HepG2 (cell line): Measurements from ENCODE around the gene OR5K4. TPM values are rescaled to one million over a fixed set of nuclear protein-coding genes. Genes with fewer than 3 reads are reported as not detected.

Source experiments
- ATAC-seq: fragments of 200-7000 bp; cut with Tn5 transposase; 3 replicates; pipeline ENCODE4 v1.9.1; 2020; ENCODE audit warnings: mild to moderate bottlenecking, moderate library complexity
- BruUV-seq: library from RNA; stranded (reverse); fragments of 400-500 nt; replicated peaks from 2 replicates; lab custom pipeline; 2021; lab: Mats Ljungman, UMichigan
- CTCF ChIA-PET: fragments of 300-600 bp; formaldehyde crosslinking; extraction: SDS; loops from one replicate; lab custom pipeline; 2021; ENCODE audit warnings: low total read pairs, inconsistent platforms, low intra/inter-chr PET ratio; lab: Yijun Ruan, JAX
- POLR2A ChIA-PET: fragments of 350-600 bp; sonication (Branson Sonifier 250); formaldehyde crosslinking; loops from one replicate; lab custom pipeline; 2020; ENCODE audit warnings: antibody characterized with exemption, inconsistent platforms; lab: Yijun Ruan, JAX
- DNase-seq: peaks from one replicate; pipeline ENCODE4 v3.0.0-alpha.2; 2015; ENCODE audit warnings: low spot score
- FAIRE-seq: peaks from 3 replicates; lab custom pipeline; 2011; peaks lifted over from hg19 to GRCh38; lab: Jason Lieb, UNC
- H2AFZ ChIP-seq: one replicate; pipeline ENCODE4 v1.6.1; 2011; ENCODE audit warnings: low read length, inconsistent platforms
- H3K27ac ChIP-seq: fragments of 300-600 bp; 3 replicates; pipeline ENCODE4 v1.8.0; 2011; ENCODE audit warnings: mixed run types, mild to moderate bottlenecking, mixed read lengths, low read length, inconsistent platforms; ENCODE audit not compliant: insufficient read depth; ENCODE audit errors: extremely low read length
- H3K27me3 ChIP-seq, 2 experiments: fragments of 200-600 bp in 1 of 2; 2 replicates in 1 of 2; 3 replicates in 1 of 2; pipeline versions ENCODE4 v1.6.0 to v1.8.0; 2011; ENCODE audit warnings: low read length in 2 of 2, mild to moderate bottlenecking in 2 of 2, moderate library complexity in 2 of 2, inconsistent platforms in 1 of 2; ENCODE audit not compliant: insufficient read depth in 2 of 2, control insufficient read depth in 1 of 2
- H3K36me3 ChIP-seq, 2 experiments: fragments of 200-600 bp in 1 of 2; replicated peaks in 1 of 2; 2 replicates in 1 of 2; 3 replicates in 1 of 2; pipeline versions ENCODE4 v1.5.1 to v1.8.0; 2011; ENCODE audit warnings: low read length in 2 of 2, inconsistent platforms in 1 of 2; ENCODE audit not compliant: insufficient read depth in 2 of 2, control insufficient read depth in 1 of 2
- H3K4me1 ChIP-seq: 2 replicates; pipeline ENCODE4 v1.5.1; 2012; ENCODE audit warnings: low read length, inconsistent platforms; ENCODE audit not compliant: insufficient read depth
- H3K4me2 ChIP-seq: 2 replicates; pipeline ENCODE4 v1.6.0; 2011; ENCODE audit warnings: low read depth, low read length, inconsistent platforms
- H3K4me3 ChIP-seq, 3 experiments: fragments of 200-600 bp in 1 of 3; sonication (generic), shearing (Covaris generic) in 1 of 3; replicated peaks in 1 of 3; 2 replicates each; pipeline ENCODE4 v1.5.1; 2011 to 2016; ENCODE audit warnings: low read length in 3 of 3, inconsistent platforms in 2 of 3, low read depth in 2 of 3, mild to moderate bottlenecking in 2 of 3, control low read depth in 1 of 3, mixed read lengths in 1 of 3; ENCODE audit not compliant: insufficient read depth in 1 of 3
- H3K79me2 ChIP-seq: one replicate; pipeline ENCODE4 v1.6.1; 2011; ENCODE audit warnings: low read length, inconsistent platforms; ENCODE audit not compliant: insufficient read depth
- H3K9ac ChIP-seq: 2 replicates; pipeline ENCODE4 v1.6.0; 2011; ENCODE audit warnings: mild to moderate bottlenecking, low read depth, low read length, inconsistent platforms; ENCODE audit not compliant: insufficient read depth
- H3K9me3 ChIP-seq: 2 replicates; pipeline ENCODE4 v1.5.1; 2012; ENCODE audit warnings: mild to moderate bottlenecking, low read length
- H4K20me1 ChIP-seq: 2 replicates; pipeline ENCODE4 v1.6.0; 2011; ENCODE audit warnings: inconsistent platforms, mild to moderate bottlenecking, low read length, moderate library complexity; ENCODE audit not compliant: insufficient read depth
- CENPT ChIP-seq: sonication (generic); formaldehyde crosslinking; IDR thresholded peaks from 2 replicates; pipeline ENCODE4 v1.8.0; 2022; ENCODE audit warnings: low read depth, mild to moderate bottlenecking, moderate library complexity, missing genetic modification reagents
- POLR2A ChIP-seq, 2 experiments: IDR thresholded peaks; 2 replicates each; pipeline ENCODE4 v1.6.1; 2011; ENCODE audit warnings: low read depth in 2 of 2, low read length in 2 of 2, mild to moderate bottlenecking in 1 of 2, moderate library complexity in 1 of 2; ENCODE audit not compliant: insufficient read depth in 1 of 2
- POLR2AphosphoS2 ChIP-seq: IDR thresholded peaks from 2 replicates; pipeline ENCODE4 v1.6.1; 2011; ENCODE audit warnings: low read depth, low read length, improper control_type of control experiment
- ZBTB38 ChIP-seq: sonication (generic); formaldehyde crosslinking; IDR thresholded peaks from 2 replicates; pipeline ENCODE4 v1.5.1; 2020; ENCODE audit warnings: mild to moderate bottlenecking, missing genetic modification reagents
- ZNF317 ChIP-seq: sonication (generic); formaldehyde crosslinking; IDR thresholded peaks from 2 replicates; pipeline ENCODE4 v1.5.0; 2020; ENCODE audit warnings: mild to moderate bottlenecking, missing genetic modification reagents
- ZNF451 ChIP-seq: sonication (generic); formaldehyde crosslinking; IDR thresholded peaks from 2 replicates; pipeline ENCODE4 v1.5.0; 2020; ENCODE audit warnings: mild to moderate bottlenecking, missing genetic modification reagents
- ZNF598 ChIP-seq: sonication (generic); formaldehyde crosslinking; IDR thresholded peaks from 2 replicates; pipeline ENCODE4 v1.5.1; 2020; ENCODE audit warnings: mild to moderate bottlenecking, missing genetic modification reagents, borderline replicate concordance
- ZNF646 ChIP-seq: sonication (generic); formaldehyde crosslinking; IDR thresholded peaks from 2 replicates; pipeline ENCODE4 v1.9.0; 2021; ENCODE audit warnings: mild to moderate bottlenecking, missing genetic modification reagents
- WGBS: methylation state at CpG from one replicate; pipeline ENCODE4 v1.1.6; 2017; ENCODE audit warnings: low lambda C conversion rate; 5-methylcytosine and 5-hydroxymethylcytosine counted together
- in situ Hi-C: cut with HindIII; loops from 2 replicates; pipeline ENCODE4 v1.10.0; 2017; ENCODE audit warnings: low pct_unique_long_range_greater_than_20kb; ENCODE audit not compliant: extremely low pct_ligation_motif_present
- intact Hi-C: fragments of 100-400 bp; cut with micrococcal nuclease; formaldehyde crosslinking; loops from one replicate; pipeline ENCODE4 v1.10.0; 2022; ENCODE audit not compliant: unreplicated experiment
- polyA plus RNA-seq, 8 experiments: library from polyadenylated mRNA; depleted of rRNA in 3 of 8; stranded (reverse) in 7 of 8; unstranded in 1 of 8; fragments of >200 nt; fragmentation: Illumina TruSeq in 4 of 8; extraction: Trizol in 4 of 8; gene quantifications; 2 replicates each; pipeline versions ENCODE4 v1.2.1 to v1.2.3, GENCODE V29; 2011 to 2016; ENCODE audit warnings: low read depth in 4 of 8, missing spikeins in 1 of 8, mixed read lengths in 1 of 8; ENCODE audit not compliant: insufficient read depth in 1 of 8
- total RNA-seq, 5 experiments: library from RNA; depleted of rRNA; stranded (reverse); fragments of >200 nt; fragmentation: Illumina TruSeq; extraction: Trizol; gene quantifications; 2 replicates each; pipeline ENCODE4 v1.2.3, GENCODE V29; 2016; ENCODE audit warnings: low read depth in 1 of 5
- TF ChIP-seq, protein P1 (sequence below): sonication (generic); formaldehyde crosslinking; IDR thresholded peaks from 2 replicates; pipeline ENCODE4 v1.4.0; 2020; ENCODE audit warnings: missing genetic modification reagents
- TF ChIP-seq, protein P2 (sequence below): sonication (generic); formaldehyde crosslinking; IDR thresholded peaks from 2 replicates; pipeline ENCODE4 v1.4.0; 2020; ENCODE audit warnings: missing genetic modification reagents

Gene OR5K4
- total and polyA plus RNA-seq, 2 of the 13 experiments (the other 11 are each of a cell fraction or from before 2014, with no cell fraction given): not detected

DNA sequence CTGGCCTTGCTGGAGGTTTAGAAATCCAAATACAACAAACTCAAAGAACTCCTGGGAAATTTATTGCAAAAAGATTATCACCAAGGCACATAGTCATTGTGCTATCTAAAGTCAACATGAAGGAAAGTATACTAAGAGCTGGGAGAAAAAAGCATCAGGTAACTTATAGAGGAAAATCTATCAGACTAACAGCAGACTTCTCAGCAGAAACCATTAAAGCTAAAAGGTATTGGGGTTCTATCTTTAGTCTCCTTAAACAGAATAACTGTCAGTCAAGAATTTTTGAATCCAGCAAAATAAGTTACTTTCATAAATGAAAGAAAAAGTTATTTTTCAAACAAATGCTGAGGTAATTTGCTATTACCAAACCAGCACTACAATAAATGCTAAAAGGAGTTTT is 44.9 kb downstream of the OR5K4 start:
- CTCF ChIA-PET: no interaction called here
- no peak overlapping the region for H3K4me3 ChIP-seq
- no peak for FAIRE-seq
- POLR2A ChIA-PET: no interaction called here
- no TSS peak for BruUV-seq
- peaks cover 17% of the 10 kb centered on the region; the same call in 1 of the 2 replicates for H3K9me3 ChIP-seq
- no peaks in the 10 kb centered on the region for H3K79me2 ChIP-seq
- H3K27me3 ChIP-seq: no peaks in the 10 kb centered on the region
- H3K4me1 ChIP-seq: no peaks in the 10 kb centered on the region
- TF ChIP-seq ZNF317: peak; percentile 87
- TF ChIP-seq, protein P1, sequence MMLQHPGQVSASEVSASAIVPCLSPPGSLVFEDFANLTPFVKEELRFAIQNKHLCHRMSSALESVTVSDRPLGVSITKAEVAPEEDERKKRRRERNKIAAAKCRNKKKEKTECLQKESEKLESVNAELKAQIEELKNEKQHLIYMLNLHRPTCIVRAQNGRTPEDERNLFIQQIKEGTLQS (CRISPR knock-in tag): no peak
- TF ChIP-seq ZNF598 (CRISPR knock-in tag): no peak
- no peak overlapping the region for H2AFZ ChIP-seq
- ATAC-seq: no peak
- no peaks in the 10 kb centered on the region for H3K36me3 ChIP-seq
- no peak overlapping the region for H3K27ac ChIP-seq
- no peak overlapping the region for H3K4me2 ChIP-seq
- H4K20me1 ChIP-seq: no peaks in the 10 kb centered on the region
- intact Hi-C loops: no loop called here
- in situ Hi-C loops: no loop called here
- DNase-seq: no peak
- no peak overlapping the region for H3K9ac ChIP-seq

GRCh38 chr3:98402507-98402906 is 48.9 kb downstream of the OR5K4 start:
- H3K36me3 ChIP-seq: no peaks in the 10 kb centered on the region
- H3K4me3 ChIP-seq: no peak overlapping the region
- H3K9me3 ChIP-seq: peaks cover 31% of the 10 kb centered on the region
- H4K20me1 ChIP-seq: no peaks in the 10 kb centered on the region
- 86% methylated on average over 1 of the region's 1 CpG for WGBS
- H3K27ac ChIP-seq: no peak overlapping the region
- no TSS peak for BruUV-seq
- POLR2A ChIA-PET: no interaction called here
- no peaks in the 10 kb centered on the region for H3K27me3 ChIP-seq
- no peak overlapping the region for H3K4me2 ChIP-seq
- no peak for DNase-seq
- H2AFZ ChIP-seq: no peak overlapping the region
- no peak overlapping the region for H3K9ac ChIP-seq
- intact Hi-C loops (no loop called here), in situ Hi-C loops (no loop called here)
- ATAC-seq: no peak
- no peaks in the 10 kb centered on the region for H3K4me1 ChIP-seq
- no peaks in the 10 kb centered on the region for H3K79me2 ChIP-seq
- FAIRE-seq: no peak
- CTCF ChIA-PET: no interaction called here
- TF ChIP-seq, protein P1 (CRISPR knock-in tag): no peak
- TF ChIP-seq CENPT (no peak), ZNF646 (no peak), ZNF451 (no peak), POLR2AphosphoS2 (no peak), ZBTB38 (CRISPR knock-in tag) (no peak), POLR2A (IDR thresholded peaks at IDR 0.05; ENCODE audit: insufficient read depth in 1 of 2, low read depth in 2 of 2, low read length in 2 of 2) (no peak)
- TF ChIP-seq, protein P2, sequence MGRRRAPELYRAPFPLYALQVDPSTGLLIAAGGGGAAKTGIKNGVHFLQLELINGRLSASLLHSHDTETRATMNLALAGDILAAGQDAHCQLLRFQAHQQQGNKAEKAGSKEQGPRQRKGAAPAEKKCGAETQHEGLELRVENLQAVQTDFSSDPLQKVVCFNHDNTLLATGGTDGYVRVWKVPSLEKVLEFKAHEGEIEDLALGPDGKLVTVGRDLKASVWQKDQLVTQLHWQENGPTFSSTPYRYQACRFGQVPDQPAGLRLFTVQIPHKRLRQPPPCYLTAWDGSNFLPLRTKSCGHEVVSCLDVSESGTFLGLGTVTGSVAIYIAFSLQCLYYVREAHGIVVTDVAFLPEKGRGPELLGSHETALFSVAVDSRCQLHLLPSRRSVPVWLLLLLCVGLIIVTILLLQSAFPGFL (CRISPR knock-in tag): no peak
